ENCODE results near the gene DIPK1C.

Gene DIPK1C

DNA sequence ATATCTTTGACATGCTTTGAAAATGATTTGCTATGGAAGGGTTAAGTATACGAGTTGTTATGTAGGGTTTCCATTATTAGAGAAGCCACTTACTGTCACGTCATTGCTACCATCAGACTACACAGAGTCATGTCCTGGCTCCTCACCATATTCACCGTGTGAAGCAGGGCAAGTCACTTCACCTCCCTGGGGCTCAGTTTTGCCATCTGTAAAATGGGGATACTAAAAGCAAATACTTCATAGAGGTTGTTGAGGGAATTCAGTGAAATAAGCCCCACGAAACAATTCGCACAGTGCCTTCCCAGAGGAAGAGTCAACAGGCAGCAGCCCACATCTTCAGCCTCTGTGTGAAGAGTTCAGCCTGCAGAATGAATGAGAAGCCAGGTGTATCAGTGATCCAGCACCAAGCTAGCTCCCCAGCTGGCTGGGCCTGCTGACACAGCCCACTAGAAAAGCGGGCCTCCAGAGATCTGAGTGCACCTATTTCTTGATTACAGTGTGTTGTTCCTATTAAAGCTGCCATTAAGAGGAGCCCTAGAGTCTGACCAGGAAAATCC, 3.4 kb downstream of the DIPK1C start:
- TF ChIP-seq ZNF70 (CRISPR knock-in tag; IDR thresholded peaks at IDR 0.05) (no peak), ZFP3 (CRISPR knock-in tag; IDR thresholded peaks at IDR 0.05) (no peak), ZFP30 (CRISPR knock-in tag; IDR thresholded peaks at IDR 0.05) (no peak), GLIS3 (CRISPR knock-in tag; IDR thresholded peaks at IDR 0.05) (no peak), ESRRG (CRISPR knock-in tag; IDR thresholded peaks at IDR 0.05) (no peak), TOX (CRISPR knock-in tag; IDR thresholded peaks at IDR 0.05; ENCODE audit: borderline replicate concordance) (no peak), RARB (CRISPR knock-in tag; IDR thresholded peaks at IDR 0.05) (no peak), ZNF565 (CRISPR knock-in tag; conservative IDR thresholded peaks at IDR 0.05; ENCODE audit: low read depth) (no peak), ARNTL (CRISPR knock-in tag; IDR thresholded peaks at IDR 0.05; ENCODE audit: borderline replicate concordance, low read depth) (no peak), TCF4 (CRISPR knock-in tag; IDR thresholded peaks at IDR 0.05; ENCODE audit: borderline replicate concordance) (no peak), ZC3H10 (CRISPR knock-in tag; IDR thresholded peaks at IDR 0.05) (no peak), ISL1 (CRISPR knock-in tag; IDR thresholded peaks at IDR 0.05) (no peak)
- TF ChIP-seq, protein P1, sequence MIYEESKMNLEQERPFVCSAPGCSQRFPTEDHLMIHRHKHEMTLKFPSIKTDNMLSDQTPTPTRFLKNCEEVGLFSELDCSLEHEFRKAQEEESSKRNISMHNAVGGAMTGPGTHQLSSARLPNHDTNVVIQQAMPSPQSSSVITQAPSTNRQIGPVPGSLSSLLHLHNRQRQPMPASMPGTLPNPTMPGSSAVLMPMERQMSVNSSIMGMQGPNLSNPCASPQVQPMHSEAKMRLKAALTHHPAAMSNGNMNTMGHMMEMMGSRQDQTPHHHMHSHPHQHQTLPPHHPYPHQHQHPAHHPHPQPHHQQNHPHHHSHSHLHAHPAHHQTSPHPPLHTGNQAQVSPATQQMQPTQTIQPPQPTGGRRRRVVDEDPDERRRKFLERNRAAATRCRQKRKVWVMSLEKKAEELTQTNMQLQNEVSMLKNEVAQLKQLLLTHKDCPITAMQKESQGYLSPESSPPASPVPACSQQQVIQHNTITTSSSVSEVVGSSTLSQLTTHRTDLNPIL (CRISPR knock-in tag; IDR thresholded peaks at IDR 0.05; ENCODE audit: low read depth), result no peak
- ATAC-seq, result no peak

DNA sequence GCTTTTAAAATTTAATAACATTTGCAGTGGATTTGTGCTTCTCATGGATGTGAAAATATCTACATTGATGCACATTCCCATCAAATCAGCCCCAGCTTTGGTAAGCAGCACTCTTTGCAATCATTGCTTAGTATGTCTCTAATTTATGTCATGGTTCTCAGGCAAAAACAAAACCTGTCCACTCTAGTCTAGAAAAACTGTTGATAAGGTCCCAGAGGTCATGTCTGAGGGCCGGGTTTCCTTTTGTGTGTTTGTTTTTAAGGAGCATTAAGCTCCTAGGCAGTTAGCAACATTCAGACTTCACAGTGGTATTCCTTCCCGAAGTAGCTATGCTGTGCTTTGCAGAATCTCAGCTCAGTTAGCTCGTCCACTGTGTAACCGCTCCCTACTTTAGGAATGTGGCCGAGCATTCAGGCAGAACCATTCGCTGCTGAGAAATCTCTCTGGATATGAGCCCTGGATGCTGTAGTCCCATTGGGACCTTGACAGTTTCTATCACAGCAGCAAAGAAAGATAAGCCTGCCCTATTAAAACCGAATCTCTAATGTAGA, 4.0 kb downstream of the DIPK1C start:
- TF ChIP-seq ZNF8 (CRISPR knock-in tag; IDR thresholded peaks at IDR 0.05), result no peak
- no peak for TF ChIP-seq CSDC2 (CRISPR knock-in tag; IDR thresholded peaks at IDR 0.05)
- no peak for TF ChIP-seq TCF4 (CRISPR knock-in tag; IDR thresholded peaks at IDR 0.05; ENCODE audit: borderline replicate concordance)
- TF ChIP-seq BACH2 (CRISPR knock-in tag; IDR thresholded peaks at IDR 0.05; ENCODE audit: borderline replicate concordance), result no peak
- TF ChIP-seq, protein P2, sequence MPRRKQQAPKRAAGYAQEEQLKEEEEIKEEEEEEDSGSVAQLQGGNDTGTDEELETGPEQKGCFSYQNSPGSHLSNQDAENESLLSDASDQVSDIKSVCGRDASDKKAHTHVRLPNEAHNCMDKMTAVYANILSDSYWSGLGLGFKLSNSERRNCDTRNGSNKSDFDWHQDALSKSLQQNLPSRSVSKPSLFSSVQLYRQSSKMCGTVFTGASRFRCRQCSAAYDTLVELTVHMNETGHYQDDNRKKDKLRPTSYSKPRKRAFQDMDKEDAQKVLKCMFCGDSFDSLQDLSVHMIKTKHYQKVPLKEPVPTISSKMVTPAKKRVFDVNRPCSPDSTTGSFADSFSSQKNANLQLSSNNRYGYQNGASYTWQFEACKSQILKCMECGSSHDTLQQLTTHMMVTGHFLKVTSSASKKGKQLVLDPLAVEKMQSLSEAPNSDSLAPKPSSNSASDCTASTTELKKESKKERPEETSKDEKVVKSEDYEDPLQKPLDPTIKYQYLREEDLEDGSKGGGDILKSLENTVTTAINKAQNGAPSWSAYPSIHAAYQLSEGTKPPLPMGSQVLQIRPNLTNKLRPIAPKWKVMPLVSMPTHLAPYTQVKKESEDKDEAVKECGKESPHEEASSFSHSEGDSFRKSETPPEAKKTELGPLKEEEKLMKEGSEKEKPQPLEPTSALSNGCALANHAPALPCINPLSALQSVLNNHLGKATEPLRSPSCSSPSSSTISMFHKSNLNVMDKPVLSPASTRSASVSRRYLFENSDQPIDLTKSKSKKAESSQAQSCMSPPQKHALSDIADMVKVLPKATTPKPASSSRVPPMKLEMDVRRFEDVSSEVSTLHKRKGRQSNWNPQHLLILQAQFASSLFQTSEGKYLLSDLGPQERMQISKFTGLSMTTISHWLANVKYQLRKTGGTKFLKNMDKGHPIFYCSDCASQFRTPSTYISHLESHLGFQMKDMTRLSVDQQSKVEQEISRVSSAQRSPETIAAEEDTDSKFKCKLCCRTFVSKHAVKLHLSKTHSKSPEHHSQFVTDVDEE (CRISPR knock-in tag; IDR thresholded peaks at IDR 0.05), result no peak
- no peak for TF ChIP-seq TOX (CRISPR knock-in tag; IDR thresholded peaks at IDR 0.05; ENCODE audit: borderline replicate concordance)
- TF ChIP-seq, protein P3, sequence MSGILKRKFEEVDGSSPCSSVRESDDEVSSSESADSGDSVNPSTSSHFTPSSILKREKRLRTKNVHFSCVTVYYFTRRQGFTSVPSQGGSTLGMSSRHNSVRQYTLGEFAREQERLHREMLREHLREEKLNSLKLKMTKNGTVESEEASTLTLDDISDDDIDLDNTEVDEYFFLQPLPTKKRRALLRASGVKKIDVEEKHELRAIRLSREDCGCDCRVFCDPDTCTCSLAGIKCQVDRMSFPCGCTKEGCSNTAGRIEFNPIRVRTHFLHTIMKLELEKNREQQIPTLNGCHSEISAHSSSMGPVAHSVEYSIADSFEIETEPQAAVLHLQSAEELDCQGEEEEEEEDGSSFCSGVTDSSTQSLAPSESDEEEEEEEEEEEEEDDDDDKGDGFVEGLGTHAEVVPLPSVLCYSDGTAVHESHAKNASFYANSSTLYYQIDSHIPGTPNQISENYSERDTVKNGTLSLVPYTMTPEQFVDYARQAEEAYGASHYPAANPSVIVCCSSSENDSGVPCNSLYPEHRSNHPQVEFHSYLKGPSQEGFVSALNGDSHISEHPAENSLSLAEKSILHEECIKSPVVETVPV (CRISPR knock-in tag; IDR thresholded peaks at IDR 0.05), result no peak
- TF ChIP-seq ZFP3 (CRISPR knock-in tag; IDR thresholded peaks at IDR 0.05), result no peak
- TF ChIP-seq, protein P4, sequence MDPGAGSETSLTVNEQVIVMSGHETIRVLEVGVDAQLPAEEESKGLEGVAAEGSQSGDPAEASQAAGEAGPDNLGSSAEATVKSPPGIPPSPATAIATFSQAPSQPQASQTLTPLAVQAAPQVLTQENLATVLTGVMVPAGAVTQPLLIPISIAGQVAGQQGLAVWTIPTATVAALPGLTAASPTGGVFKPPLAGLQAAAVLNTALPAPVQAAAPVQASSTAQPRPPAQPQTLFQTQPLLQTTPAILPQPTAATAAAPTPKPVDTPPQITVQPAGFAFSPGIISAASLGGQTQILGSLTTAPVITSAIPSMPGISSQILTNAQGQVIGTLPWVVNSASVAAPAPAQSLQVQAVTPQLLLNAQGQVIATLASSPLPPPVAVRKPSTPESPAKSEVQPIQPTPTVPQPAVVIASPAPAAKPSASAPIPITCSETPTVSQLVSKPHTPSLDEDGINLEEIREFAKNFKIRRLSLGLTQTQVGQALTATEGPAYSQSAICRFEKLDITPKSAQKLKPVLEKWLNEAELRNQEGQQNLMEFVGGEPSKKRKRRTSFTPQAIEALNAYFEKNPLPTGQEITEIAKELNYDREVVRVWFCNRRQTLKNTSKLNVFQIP (CRISPR knock-in tag; IDR thresholded peaks at IDR 0.05; ENCODE audit: borderline replicate concordance, low read depth), result no peak
- no peak for TF ChIP-seq ZNF70 (CRISPR knock-in tag; IDR thresholded peaks at IDR 0.05)
- TF ChIP-seq ZC3H10 (CRISPR knock-in tag; IDR thresholded peaks at IDR 0.05), result no peak
- TF ChIP-seq, protein P1 (CRISPR knock-in tag; IDR thresholded peaks at IDR 0.05; ENCODE audit: low read depth), result no peak
- TF ChIP-seq ARNTL (CRISPR knock-in tag; IDR thresholded peaks at IDR 0.05; ENCODE audit: borderline replicate concordance, low read depth), result no peak
- TF ChIP-seq SNAI2 (CRISPR knock-in tag; IDR thresholded peaks at IDR 0.05), result no peak
- no peak for TF ChIP-seq RARB (CRISPR knock-in tag; IDR thresholded peaks at IDR 0.05)
- TF ChIP-seq, protein P5, sequence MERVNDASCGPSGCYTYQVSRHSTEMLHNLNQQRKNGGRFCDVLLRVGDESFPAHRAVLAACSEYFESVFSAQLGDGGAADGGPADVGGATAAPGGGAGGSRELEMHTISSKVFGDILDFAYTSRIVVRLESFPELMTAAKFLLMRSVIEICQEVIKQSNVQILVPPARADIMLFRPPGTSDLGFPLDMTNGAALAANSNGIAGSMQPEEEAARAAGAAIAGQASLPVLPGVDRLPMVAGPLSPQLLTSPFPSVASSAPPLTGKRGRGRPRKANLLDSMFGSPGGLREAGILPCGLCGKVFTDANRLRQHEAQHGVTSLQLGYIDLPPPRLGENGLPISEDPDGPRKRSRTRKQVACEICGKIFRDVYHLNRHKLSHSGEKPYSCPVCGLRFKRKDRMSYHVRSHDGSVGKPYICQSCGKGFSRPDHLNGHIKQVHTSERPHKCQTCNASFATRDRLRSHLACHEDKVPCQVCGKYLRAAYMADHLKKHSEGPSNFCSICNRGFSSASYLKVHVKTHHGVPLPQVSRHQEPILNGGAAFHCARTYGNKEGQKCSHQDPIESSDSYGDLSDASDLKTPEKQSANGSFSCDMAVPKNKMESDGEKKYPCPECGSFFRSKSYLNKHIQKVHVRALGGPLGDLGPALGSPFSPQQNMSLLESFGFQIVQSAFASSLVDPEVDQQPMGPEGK (CRISPR knock-in tag; IDR thresholded peaks at IDR 0.05; ENCODE audit: borderline replicate concordance), result no peak
- no peak for TF ChIP-seq ESRRG (CRISPR knock-in tag; IDR thresholded peaks at IDR 0.05)
- TF ChIP-seq ZFP30 (CRISPR knock-in tag; IDR thresholded peaks at IDR 0.05), result no peak
- no peak for TF ChIP-seq GLIS3 (CRISPR knock-in tag; IDR thresholded peaks at IDR 0.05)
- TF ChIP-seq PPARA (CRISPR knock-in tag; IDR thresholded peaks at IDR 0.05; ENCODE audit: borderline replicate concordance), result no peak
- ATAC-seq, result no peak
